Activated CD4-positive, alpha-beta T cell treated with anti-CD3 and anti-CD28 coated beads, Interleukin-2, amount 50 U/mL, for 4 hours (primary cell): ENCODE data around the gene ZNF22.

ENCODE experiments used
- DNase-seq, 2 experiments: peaks; one replicate each; pipeline ENCODE4 v3.0.0-alpha.2; 2020

ZNF22 gene

DNA sequence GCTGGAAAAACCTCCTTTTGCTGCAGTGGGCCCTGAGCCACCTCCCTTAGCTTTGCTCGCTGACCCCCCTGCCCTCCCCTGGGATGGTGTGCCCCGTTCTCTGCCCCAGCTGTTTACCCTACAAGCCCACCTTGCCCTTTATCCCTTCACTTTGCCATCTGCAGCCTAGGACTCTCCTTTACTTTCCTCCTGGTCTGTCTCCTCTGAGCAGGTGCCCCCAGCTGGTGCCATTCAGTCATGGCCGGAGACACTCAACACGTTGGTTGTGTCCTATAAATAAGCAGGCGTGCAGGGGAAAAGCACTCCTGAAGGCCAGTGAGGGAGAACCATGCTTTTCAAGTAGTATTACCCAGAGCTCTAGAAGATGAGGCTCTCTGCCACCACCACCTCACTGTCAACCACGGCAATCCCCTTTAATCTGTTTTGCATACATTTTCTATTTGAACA is 35.0 kb upstream of the ZNF22 start:
- DNase-seq, result no peak

DNA sequence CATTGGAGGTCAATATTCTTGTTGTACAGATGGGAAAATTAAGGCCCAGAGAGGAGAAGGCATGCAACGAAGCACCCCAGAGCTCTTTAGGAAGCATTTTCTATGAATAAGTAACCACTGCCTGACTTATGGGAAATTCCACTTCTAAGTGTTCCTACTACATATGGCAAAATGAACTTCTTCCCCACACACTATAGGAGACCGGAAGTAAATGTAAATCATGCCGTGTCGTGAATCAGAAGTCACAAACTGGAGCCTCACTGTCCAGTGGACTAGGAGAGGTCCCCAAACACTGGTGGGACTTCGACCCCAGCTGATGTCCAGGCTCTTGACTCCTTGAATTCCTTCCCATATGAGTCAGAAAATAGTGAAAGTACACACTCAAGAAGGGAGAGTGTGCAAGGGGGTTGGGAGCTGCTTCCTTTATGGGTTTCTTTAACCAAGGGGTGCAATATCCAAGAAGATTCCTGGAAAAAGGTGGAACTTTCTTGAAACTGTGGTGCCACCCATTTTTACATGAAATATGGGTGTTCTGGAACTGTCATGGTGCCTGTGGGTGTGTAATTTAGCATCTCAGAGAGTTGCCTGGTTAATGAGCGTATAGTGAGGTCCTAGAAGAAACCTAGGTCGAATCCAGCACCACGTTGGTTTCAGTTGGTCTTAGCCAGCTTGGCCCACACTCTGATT is 34.5 kb upstream of the ZNF22 start:
- DNase-seq, result no peak

DNA sequence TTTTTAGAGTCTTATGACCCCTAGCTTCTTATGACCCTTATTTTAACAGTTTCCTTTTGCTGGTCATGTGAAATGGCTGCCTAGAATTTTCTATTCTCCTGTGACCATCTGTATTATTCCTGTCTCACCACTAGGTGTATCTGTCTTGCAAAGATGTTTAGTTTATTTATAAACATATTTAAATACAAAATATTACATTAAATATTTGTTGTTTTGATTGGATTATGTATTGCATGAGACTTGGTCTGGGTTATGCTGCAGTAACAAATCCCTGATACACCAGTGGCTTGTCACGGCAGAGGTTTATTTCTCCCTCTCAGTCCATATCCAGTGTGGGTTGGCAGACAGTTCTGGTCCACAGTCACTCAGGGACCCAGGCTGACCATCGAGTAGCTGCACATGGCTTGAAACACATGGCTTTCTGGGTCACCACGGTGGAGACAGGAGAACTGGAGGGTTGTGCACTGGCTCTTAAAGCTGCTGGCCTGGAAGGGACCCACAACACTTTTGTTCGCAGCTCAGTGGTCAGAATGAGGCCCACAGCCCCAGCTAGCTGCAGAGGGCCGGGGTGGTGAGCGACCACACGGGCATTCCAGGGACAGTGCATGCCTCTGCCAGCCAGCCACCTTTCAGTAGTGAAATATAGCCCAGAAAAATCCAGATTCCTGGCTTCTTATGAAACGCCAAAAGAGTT is 33.8 kb upstream of the ZNF22 start:
- DNase-seq, result no peak

DNA sequence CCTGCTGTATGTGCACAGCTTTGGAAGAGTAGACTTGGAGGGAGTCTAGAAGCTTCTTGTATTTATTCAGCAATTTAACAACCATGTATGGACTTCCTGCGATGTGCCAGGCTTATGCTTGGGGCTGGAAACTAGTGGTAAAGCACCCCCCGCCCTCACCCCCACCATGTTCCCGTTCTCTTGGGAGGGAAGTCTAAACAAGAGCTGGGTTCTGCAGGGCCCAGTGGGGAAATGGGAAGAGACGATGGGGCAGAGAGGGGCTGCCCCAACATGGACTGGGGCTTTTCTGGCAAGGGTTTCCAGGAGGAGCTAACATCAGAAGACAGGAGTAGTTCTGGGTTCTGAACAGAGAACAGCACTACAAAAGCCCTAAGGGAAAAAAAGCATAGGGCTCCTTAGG is 33.1 kb upstream of the ZNF22 start:
- DNase-seq, result no peak

DNA sequence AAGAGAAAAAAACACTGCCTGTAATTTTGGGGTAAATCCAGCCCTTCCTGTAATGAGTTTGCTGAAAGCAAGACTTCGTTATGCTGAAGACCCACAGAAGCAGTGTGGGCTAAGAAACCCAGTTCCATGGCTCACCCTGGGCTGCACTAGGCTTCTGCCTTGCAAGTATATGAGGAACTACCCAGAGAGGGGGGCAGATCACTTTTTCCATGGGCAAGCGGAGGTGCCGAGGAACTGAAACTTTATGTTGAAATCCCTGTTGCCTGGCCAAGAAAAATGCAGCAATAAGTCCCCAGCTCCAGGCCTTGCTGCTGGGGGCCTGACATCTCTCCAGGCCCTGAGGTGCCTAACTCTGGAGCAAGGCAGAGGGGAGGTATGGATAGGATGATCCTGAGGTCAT is 32.6 kb upstream of the ZNF22 start:
- DNase-seq, result no peak

DNA sequence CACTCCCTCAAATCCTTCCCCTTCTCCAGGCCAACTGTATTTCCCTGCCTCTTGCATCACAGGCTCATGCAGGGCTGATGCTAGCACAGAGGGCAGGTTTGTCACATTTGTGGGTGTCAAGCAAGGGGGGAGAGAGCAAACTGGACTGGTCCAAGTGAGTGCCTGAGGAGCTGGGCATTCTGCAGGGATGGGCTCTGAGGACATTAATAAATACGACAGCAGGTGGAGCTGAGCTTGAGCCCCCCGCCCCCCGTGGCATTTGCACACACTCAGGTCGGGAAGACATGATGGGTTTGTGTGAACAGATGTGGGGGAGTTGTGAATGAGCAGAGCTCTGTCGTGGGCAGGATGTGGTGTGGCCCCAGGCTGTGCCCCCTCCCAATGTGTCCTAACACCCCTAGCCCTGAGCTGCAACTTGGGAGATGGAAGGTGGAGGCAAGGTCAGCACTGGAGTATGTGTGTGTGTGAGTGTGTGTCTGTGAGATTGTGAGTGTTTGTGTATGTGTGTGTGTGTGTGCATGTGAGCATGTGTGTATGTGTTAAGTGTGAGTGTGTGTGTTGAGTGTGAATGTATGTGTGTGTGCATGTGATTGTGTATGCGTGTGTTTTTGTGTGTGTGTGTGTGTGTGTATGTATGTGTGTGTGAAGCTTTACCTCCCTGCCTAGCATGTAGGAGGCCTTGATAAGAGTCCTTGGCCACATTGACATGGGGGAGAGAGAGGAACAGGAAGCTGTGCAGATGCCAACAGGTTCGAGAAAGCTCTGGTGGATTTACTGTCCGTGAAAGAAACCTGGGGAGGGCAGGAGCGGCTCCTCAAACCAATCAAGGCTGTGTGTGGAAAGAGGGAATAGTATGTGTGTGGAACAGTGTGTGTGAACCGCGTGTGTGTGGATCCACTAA is 32.0 kb upstream of the ZNF22 start:
- no peak for DNase-seq

DNA sequence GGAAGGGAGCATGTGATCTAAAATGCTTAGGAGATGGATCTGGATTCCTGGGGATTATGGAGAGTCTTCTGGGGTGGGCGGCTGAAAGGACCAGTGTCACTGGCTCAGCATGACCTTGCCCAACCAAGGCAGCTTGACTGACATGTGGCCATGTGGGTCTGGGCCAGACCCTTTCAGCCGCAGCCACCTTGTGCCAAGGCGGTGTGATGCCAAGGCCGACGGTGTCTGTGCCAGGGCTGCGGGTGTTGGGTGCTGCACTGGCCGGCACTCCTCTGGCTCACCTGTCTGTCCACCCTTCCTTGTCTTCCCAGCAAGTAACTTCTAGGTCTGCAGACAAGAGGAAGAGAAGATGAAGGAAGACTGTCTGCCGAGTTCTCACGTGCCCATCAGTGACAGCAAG is 30.9 kb upstream of the ZNF22 start:
- no peak for DNase-seq

DNA sequence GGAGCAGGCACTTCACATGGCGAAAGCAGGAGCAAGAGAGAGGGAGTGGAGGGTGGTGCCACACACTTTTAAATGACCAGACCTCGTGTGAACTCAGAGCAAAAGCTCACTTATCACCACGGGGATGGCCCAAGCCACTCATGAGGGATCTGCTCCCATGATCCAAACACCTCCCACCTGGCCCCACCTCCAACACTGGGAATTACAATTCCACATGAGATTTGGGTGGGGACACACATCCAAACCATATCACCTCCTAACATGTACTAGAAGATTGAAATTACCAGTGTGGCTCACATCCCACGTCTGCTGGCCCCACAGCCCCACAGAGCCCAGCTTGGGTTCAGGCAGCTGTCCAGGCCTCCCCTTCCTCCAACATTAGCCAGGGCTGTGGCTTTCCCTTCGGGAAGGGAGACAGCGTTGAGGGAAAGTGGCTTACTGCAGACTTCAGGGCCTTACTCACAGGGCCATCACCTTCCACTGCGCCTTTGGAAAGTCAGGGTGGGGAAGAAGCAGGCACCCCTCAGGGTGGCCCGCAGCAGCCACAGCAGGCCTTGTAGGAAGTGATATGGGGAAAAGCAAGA is 29.8 kb upstream of the ZNF22 start:
- DNase-seq, result no peak

DNA sequence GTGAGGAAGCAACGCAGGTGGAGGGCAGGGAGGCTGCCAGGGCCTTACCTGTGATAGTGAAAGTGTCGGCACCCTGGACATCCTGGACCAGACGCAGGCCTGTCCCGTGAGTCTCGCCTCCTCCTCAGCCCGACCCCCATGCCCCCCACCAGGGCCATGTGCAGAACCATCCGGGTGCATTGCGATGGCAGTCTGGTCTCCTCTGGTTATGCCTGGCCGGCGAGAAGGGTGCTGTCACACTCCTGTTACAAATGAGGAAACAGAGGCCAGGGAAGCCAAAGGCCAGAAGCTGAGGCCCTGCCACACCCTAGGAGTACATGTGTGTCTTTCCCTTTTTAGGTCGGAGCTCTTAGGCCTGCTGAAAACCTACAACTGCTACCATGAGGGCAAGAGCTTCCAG is 29.3 kb upstream of the ZNF22 start:
- DNase-seq, result no peak

DNA sequence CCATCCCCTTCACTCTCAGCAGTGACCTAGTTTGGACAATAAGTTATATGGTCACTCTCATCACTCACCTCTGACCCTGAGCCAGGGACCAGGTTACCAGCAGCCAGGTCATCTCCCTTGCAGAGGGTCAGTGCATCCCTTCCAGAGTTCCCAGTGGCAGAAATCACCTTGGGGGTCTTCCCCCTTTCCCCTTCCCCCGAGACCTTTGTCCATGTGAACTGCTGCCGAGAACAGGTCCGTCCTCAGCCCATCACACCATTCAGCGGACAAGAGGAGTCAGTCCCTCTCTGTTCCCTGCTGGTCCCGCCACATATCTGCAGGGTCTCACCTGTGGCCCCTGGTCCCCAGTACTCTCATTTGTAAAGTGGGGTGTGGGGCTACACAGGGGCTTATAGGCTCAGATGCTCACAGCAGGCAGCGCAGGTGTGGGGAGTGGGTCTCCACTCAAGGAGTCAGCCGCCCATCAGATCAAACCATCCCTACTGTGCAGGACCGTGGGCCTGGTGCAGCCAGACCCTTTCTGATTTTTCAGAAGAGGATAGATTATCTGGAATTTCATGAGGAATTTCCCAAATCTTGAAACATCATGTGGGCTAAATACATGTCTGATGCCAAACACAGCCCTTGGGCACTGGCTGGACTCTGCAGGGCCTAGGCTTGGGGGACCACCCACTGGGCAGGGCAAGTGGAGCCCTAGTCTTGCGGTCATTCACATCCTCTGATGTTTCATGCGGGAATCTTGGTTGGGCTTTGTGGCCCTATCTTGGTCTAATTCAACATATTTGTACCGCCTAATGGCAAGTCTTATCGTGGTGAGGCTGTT is 28.6 kb upstream of the ZNF22 start:
- no peak for DNase-seq

DNA sequence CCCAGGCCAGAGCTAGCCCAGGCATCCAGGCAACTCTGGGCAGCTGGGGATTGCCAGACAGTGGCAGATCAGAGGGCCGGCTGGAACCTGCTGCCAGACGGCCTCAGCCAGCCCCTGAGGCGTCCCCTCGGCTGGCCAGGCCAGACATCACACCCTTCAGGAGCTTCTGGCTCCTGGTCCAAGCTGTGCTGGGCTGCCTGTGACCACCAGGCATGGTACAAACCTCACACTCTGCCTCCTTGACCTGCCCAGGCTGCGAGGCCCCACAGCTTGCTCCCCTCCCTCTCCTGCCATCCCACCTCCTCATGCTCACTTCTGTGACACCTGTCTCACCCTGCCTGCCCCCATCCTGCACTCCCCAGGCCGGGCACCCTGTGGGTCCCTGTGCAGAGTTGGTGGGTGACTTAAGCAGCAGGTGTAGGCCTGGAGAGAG is 27.8 kb upstream of the ZNF22 start:
- no peak for DNase-seq

DNA sequence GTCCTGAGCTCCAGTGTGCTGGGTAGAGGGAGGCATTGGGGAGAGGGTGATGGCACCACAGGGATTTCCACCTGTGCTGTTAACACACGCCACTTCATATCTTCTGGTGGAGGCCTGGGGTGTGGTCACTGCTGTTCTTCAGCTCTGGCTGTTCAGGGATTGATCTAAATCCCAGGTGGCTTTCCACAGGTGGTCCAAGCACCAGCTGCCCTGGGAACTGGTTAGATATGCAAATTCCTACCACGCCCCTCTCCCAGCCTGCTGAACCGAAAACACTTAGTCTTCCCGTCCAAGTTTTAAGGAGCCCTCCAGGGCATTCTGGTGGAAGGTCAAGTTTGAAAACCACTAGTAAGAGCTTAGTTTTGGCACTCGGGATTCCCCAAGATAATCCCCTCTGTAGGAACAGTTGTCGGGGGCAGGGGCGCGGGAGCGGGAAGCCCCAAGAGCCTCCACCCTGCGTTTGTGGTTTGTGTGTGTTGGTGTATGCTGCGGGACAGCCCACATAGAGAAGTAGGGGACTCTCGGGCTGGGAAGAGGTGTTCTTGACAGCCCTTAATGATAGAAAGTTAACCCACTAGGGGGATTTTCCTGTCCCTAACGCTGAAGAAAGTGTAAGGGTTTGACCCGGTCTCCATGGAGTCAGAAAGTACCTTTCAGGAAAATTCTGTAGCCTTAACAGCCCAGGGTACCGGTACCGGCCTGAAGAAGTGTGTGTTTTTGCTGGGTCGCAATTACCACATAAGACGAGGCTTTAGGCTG is 27.2 kb upstream of the ZNF22 start:
- DNase-seq, result no peak

DNA sequence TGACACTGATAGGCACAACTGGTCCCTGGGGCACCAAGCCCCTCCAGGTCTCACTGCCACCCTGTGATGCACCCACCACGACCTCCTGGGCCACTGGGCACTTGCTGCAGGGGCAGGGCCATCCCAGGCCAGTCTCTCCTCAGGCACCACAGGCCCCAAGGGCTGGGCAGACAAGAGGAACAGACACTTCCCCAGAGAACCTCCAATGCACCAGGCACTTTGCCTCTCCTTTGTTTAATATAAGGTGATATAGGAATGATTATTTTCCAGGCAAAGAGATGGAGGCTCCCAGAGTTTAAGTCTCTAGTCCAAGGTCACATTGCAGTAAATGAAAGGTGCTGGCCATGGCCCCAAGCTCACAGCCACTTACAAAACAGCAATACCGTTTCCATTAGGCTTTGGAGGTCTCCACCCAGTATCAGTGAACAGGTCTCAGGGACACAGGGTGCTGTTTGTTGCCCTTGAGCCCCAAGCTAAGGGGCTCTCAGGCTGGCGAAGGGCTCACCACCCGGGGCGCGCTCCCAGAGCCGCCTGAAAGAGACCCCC is 26.6 kb upstream of the ZNF22 start:
- DNase-seq, result no peak

DNA sequence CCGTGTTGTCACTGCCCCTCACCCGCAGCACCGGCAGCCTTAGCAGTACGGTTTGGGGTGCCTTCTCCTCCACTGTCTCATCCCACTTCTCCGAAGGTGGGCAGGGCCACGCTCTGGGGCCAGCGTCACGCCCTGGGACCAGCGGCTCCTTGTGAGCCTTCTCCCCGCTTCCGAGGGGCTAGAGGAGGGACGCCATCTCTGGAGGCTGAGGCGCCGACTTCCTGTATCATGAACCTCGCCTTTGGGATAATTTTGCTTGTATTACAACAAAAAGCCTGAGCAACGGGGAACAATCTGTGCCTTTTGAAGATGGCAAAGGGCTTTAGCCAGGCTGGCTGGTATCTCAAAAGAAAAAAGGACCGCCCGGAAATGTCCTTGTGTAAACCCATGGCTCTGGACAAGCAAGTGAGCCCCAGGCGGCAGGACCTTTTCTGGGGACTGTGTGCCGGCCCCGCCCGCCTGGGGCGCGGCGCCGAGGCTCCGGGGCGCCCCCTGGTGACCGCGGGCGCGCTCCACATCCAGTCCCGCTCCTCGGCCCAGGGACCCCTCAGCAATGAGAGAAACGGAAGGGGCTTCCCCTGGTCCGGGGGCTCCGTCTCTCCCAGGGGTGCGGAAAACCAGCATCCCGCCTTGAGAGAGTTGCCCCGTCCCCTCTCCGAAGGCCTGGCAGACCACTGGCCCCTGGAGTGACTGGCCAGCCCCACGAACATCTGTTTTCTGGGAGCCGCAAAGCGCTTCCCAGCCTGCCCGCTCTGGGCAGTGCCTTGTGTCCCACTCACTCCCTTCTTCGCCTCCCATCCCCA is 25.9 kb upstream of the ZNF22 start:
- peak; percentile 39 to 42 for DNase-seq

DNA sequence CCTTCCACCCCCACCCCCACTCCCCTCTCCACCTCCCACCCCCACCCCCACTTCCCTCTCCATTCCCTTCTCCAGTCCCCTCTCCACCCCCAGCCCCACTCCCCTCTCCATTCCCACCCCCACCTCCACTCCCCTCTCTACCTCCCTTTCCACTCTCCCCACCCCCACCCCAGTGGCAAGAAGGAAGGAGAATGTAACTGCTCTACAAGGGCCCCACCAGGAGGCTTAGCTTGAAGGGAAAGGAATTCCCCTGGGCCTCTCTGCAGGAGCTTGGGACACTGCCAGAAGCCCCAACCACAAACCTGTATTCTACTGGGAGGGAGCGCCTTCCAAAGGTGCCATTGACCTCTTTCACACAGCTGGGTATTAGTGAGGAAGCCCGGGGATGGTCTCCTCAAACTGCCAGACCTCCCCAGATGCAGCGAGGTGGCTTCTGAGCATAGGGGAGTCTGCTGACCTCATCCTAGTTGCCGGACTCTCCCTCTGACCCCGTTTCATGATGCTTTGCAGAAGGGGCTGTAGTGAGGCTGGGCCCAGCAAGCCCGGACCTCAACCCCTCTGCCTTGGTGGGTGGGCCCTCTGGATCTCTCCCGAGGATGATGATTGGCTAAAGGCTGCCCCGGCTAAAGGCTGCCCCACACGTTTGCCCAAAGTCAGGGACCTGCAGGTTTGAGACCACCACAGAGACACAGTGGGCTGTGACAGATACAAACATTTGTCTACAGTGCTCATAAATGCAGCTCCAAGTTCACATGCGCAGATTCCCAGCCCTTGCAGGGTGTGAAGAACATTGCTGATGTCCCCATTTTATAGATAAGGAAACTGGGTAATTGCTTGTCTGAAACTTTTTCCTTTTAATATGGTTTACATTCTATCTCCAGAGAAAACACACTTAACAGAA is 25.0 kb upstream of the ZNF22 start:
- DNase-seq, result no peak

DNA sequence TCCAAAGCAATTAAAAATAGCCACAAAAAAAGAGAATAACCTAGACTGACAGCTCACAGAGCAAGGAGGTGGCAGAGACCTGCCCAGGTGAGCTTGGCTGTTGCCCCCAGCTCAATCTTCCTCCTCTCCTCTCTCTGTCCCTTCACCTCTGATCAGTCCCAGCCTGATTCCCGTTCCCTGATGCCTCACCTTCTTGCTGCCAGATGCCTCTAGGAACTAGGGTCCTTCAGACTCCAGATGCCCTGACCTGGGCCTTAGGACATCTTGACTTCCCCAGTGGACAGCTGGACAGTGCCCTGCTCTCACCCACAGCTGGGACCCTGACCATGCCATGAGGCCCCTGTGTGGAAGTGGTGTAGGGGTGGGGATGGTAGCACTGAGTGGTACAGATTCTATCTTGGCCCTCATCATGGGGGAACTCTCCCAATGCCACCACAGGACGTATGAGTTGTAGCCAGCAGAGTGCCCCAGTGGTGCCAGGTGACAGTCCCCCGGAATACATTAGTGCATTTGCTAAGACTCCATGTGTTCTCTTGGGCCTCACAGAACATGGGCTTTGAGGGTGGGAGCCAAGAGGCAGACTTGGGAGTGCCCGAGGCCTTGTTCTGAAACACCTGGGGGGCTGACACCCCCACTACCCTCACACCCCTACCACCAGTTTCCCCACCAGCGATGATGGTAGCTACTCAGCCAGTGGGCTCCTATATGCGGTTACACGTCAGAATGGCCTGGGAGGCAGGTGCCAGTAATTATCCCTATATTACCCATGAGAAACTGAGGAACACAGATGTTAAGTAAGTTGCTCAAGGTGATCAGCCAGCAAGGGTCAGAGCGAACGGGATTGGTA is 24.1 kb upstream of the ZNF22 start:
- DNase-seq, result no peak

DNA sequence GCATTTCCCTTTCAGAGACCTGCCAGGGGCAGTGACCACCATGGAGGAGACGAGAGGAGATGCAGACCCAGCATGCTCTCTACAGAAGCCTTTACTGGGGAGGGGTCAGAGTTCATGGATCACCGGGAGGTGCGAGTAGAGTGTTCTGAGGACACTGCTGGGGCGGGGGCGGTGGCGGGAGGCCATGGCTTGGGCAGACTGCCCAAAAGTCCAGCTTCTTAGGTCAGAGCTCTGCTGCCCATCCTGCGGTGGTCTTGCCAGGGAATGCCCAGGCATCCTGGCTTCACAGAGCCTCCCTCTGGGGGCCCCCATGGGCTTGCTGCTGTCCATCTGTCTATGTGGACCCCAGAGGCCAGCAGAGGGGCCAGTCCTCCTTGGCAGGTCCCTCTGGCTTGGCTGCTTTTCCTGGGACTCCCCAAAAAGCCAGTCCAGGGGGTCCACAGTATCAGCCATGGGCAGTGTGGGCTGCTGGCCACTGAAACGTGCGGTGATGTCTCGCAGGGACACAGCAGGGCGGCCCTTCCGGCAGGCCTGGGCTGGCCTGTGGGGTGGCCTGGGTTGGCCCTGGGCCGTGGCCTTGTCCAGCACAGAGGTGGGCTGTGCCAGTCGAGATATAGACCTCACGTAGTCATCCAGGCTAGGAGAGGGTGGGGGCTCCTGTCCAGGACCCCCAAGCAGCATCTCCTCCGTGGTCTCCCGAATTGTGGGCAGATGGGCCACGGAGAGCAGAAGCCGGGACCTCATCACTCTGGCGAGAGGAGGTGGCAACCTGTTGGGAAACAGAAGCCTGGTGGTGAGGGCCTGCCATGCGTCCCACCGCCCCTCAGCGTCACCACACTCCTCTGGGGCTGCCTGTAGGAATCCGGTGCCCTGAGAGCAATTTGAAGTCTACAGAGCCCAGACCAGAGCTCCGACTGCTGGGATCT is 23.2 kb upstream of the ZNF22 start:
- DNase-seq, result no peak
